K562 (cell line): Measurements from ENCODE around the gene TBC1D26. TPM values are rescaled to one million over a fixed set of nuclear protein-coding genes. Genes with fewer than 3 reads are reported as not detected.
"Not testable (repeated sequence)": the region's sequence is repeated elsewhere in the genome, so short reads cannot be mapped to it uniquely, and the experiment has no call there.

ENCODE experiments used
- ATAC-seq: fragments of 200-7000 bp; cut with Tn5 transposase; 3 replicates; pipeline ENCODE4 v1.9.1; 2020; ENCODE audit warnings: moderate library complexity
- BruUV-seq: library from RNA; stranded (reverse); fragments of 400-500 nt; replicated peaks from 2 replicates; lab custom pipeline; 2021; lab: Mats Ljungman, UMichigan
- CTCF ChIA-PET: fragments of 300-600 bp; formaldehyde crosslinking; extraction: SDS; loops from one replicate; lab custom pipeline; 2021; ENCODE audit warnings: low intra/inter-chr PET ratio; lab: Yijun Ruan, JAX
- POLR2A ChIA-PET: fragments of 300-600, 350-650 bp; sonication (Branson Sonifier 250); formaldehyde crosslinking; extraction: SDS; loops from one replicate; lab custom pipeline; 2021; ENCODE audit warnings: antibody characterized with exemption, inconsistent platforms; lab: Yijun Ruan, JAX
- DNase-seq, 4 experiments: peaks; one replicate each; pipeline versions ENCODE4 v3.0.0 to v3.0.0-alpha.2; 2011 to 2018; ENCODE audit warnings: low spot score in 3 of 4, mixed read lengths in 3 of 4; ENCODE audit errors: extremely low read depth in 1 of 4
- FAIRE-seq: peaks from 2 replicates; lab custom pipeline; 2011; peaks lifted over from hg19 to GRCh38; lab: Jason Lieb, UNC
- H2AFZ ChIP-seq: 2 replicates; pipeline ENCODE4 v1.6.0; 2011; ENCODE audit warnings: low read depth, low read length, control low read depth, inconsistent platforms
- H3K27ac ChIP-seq: fragments of 200-600 bp; 3 replicates; pipeline ENCODE4 v1.8.0; 2011; ENCODE audit warnings: low read depth, mild to moderate bottlenecking, control low read depth, inconsistent platforms, low read length, moderate library complexity, mixed read lengths; ENCODE audit errors: extremely low read depth
- H3K27me3 ChIP-seq, 2 experiments: fragments of 300-600 bp in 1 of 2; 2 replicates in 1 of 2; 3 replicates in 1 of 2; pipeline versions ENCODE4 v1.6.0 to v1.8.0; 2011; ENCODE audit warnings: inconsistent platforms in 2 of 2, low read length in 2 of 2, mild to moderate bottlenecking in 1 of 2, mixed read lengths in 1 of 2, moderate library complexity in 1 of 2; ENCODE audit not compliant: control insufficient read depth in 2 of 2, insufficient read depth in 2 of 2
- H3K36me3 ChIP-seq: fragments of 300-600 bp; 3 replicates; pipeline ENCODE4 v1.8.0; 2011; ENCODE audit warnings: mild to moderate bottlenecking, low read length, inconsistent platforms; ENCODE audit not compliant: control insufficient read depth, insufficient read depth
- H3K4me1 ChIP-seq, 2 experiments: fragments of 200-600 bp in 1 of 2; replicated peaks in 1 of 2; 2 replicates in 1 of 2; 3 replicates in 1 of 2; pipeline versions ENCODE4 v1.5.1 to v1.8.0; 2011; ENCODE audit warnings: inconsistent platforms in 2 of 2, low read length in 2 of 2, mild to moderate bottlenecking in 1 of 2, mixed read lengths in 1 of 2, moderate library complexity in 1 of 2; ENCODE audit not compliant: control insufficient read depth in 2 of 2, insufficient read depth in 2 of 2
- H3K4me2 ChIP-seq: 2 replicates; pipeline ENCODE4 v1.6.1; 2011; ENCODE audit warnings: low read length, control low read depth, inconsistent platforms, mixed read lengths; ENCODE audit not compliant: insufficient read depth
- H3K4me3 ChIP-seq: fragments of 200-600 bp; sonication (generic), shearing (Covaris generic); 2 replicates; pipeline ENCODE4 v1.5.1; 2016; ENCODE audit warnings: control low read depth, inconsistent platforms
- H3K79me2 ChIP-seq: fragments of 200-600 bp; 3 replicates; pipeline ENCODE4 v1.8.0; 2011; ENCODE audit warnings: low read length, inconsistent platforms; ENCODE audit not compliant: control insufficient read depth, insufficient read depth
- H3K9ac ChIP-seq, 2 experiments: 2 replicates each; pipeline versions ENCODE4 v1.6.0 to v1.6.1; 2011; ENCODE audit warnings: low read depth in 2 of 2, low read length in 2 of 2, control low read depth in 1 of 2, inconsistent platforms in 1 of 2, mild to moderate bottlenecking in 1 of 2, mixed read lengths in 1 of 2; ENCODE audit not compliant: insufficient read depth in 1 of 2
- H3K9me1 ChIP-seq: one replicate; pipeline ENCODE4 v1.6.0; 2011; ENCODE audit warnings: inconsistent platforms, mild to moderate bottlenecking, low read length, moderate library complexity; ENCODE audit not compliant: control insufficient read depth, insufficient read depth
- H3K9me3 ChIP-seq: replicated peaks from 2 replicates; pipeline ENCODE4 v1.5.1; 2011; ENCODE audit warnings: low read depth, low read length, inconsistent platforms; ENCODE audit not compliant: control insufficient read depth, insufficient read depth
- H4K20me1 ChIP-seq: replicated peaks from 2 replicates; pipeline ENCODE4 v1.6.1; 2011; ENCODE audit warnings: low read length, inconsistent platforms, mixed read lengths; ENCODE audit not compliant: control insufficient read depth, insufficient read depth
- WGBS: fragments of 100-300 bp; shearing (Covaris generic); methylation state at CpG from one replicate; pipeline ENCODE4 v1.1.6; 2016; ENCODE audit warnings: low coverage, mixed read lengths; ENCODE audit not compliant: insufficient coverage; ENCODE audit errors: missing lambda C conversion rate; 5-methylcytosine and 5-hydroxymethylcytosine counted together
- in situ Hi-C: fragments of 300-500 bp; cut with MboI; formaldehyde crosslinking; loops from 4 replicates; pipeline ENCODE4 v1.15.0; 2018; ENCODE audit warnings: inconsistent platforms, mixed read lengths
- intact Hi-C: fragments of 100-400 bp; cut with micrococcal nuclease; formaldehyde crosslinking; loops from 2 replicates; pipeline ENCODE4 v1.14.2; 2022
- polyA plus RNA-seq, 8 experiments: library from polyadenylated mRNA; depleted of rRNA in 4 of 8; stranded (reverse) in 5 of 8; unstranded in 3 of 8; fragments of >200 nt; fragmentation: Nextera tagmentation in 2 of 8; fragmentation: Illumina TruSeq in 1 of 8; extraction: Ambion mirVana in 2 of 8; extraction: Trizol in 1 of 8; gene quantifications; 2 replicates each; pipeline versions ENCODE4 v1.2.1 to v1.2.3, GENCODE V29; 2011 to 2014; ENCODE audit warnings: inconsistent platforms in 1 of 8, missing spikeins in 1 of 8
- small RNA-seq: library from RNA; depleted of rRNA; stranded (forward); fragments of <200 nt; gene quantifications from one replicate; pipeline ENCODE3, GENCODE V24; 2014
- total RNA-seq, 7 experiments: library from RNA; depleted of rRNA in 6 of 7; stranded (reverse); fragments of >200 nt in 6 of 7; fragmentation: Illumina TruSeq in 2 of 7; extraction: Trizol in 2 of 7; gene quantifications; 2 replicates each; pipeline versions ENCODE4 v1.2.1 to v1.2.3, GENCODE V29; 2011 to 2021; ENCODE audit warnings: low replicate concordance in 1 of 7

Gene TBC1D26
- total and polyA plus RNA-seq, 9 of the 15 experiments (the other 6 are each of a cell fraction or from before 2014, with no cell fraction given) = 0.08 TPM; not detected in 8

- BruUV-seq, CTCF ChIA-PET, H2AFZ ChIP-seq, H3K4me1 ChIP-seq, H3K79me2 ChIP-seq, H3K27ac ChIP-seq, FAIRE-seq, H3K4me3 ChIP-seq, ATAC-seq, intact Hi-C loops, DNase-seq, H3K4me2 ChIP-seq, in situ Hi-C loops, H4K20me1 ChIP-seq, POLR2A ChIA-PET, H3K36me3 ChIP-seq, H3K27me3 ChIP-seq, H3K9me3 ChIP-seq, H3K9me1 ChIP-seq, H3K9ac ChIP-seq: not testable (repeated sequence)
- WGBS = no CpG with 5 or more reads among the region's 2 CpGs
Observed at GRCh38 chr17:15788365-15788764, 56.3 kb downstream of the TBC1D26 start.

Small RNA genes lying within 50 kb of the gene (small RNA-seq; reads per million reads assigned to genes)
- not detected for gene AC015922.1
- gene RNA5SP436 = not detected

Other genes starting within 250 kb of the TBC1D26 start
- gene TVP23C, start 168.8 kb upstream of the TBC1D26 start, total RNA-seq (2014; rRNA removed) = 10.4 and 16.7 TPM in 2 replicates
- 16.8 and 19.8 TPM in 2 replicates for gene TVP23C, start 168.8 kb upstream of the TBC1D26 start, total RNA-seq (2014; rRNA removed; fragmentation: Illumina TruSeq; extraction: Trizol)
- 10.2 and 12.8 TPM in 2 replicates for gene TVP23C, start 168.8 kb upstream of the TBC1D26 start, total RNA-seq (2015; rRNA removed; fragmentation: Illumina TruSeq; extraction: Trizol)
- 6.5 and 8.0 TPM in 2 replicates for gene TVP23C, start 168.8 kb upstream of the TBC1D26 start, total RNA-seq (2021)
- 4.7 and 8.5 TPM in 2 replicates for gene TVP23C, start 168.8 kb upstream of the TBC1D26 start, polyA plus RNA-seq (2011; rRNA removed)
- 6.6 TPM in 2 replicates for gene TVP23C, start 168.8 kb upstream of the TBC1D26 start, polyA plus RNA-seq (2014; fragmentation: Illumina TruSeq; extraction: Trizol)
- 1 to 10 TPM; 5.7 to 6.9 TPM for gene TVP23C, start 168.8 kb upstream of the TBC1D26 start, polyA plus RNA-seq (2014; fragmentation: Nextera tagmentation; extraction: Ambion mirVana)
- gene TVP23C, start 168.8 kb upstream of the TBC1D26 start, polyA plus RNA-seq (2014; rRNA removed) = 7.0 and 8.2 TPM in 2 replicates
- gene FBXW10B, start 112.6 kb upstream of the TBC1D26 start, total RNA-seq (2014; rRNA removed) = 0.18 TPM in 1 of 2 replicates, not detected in the other
- 0.33 TPM in 1 of 2 replicates, not detected in the other for gene FBXW10B, start 112.6 kb upstream of the TBC1D26 start, total RNA-seq (2014; rRNA removed; fragmentation: Illumina TruSeq; extraction: Trizol)
- gene FBXW10B, start 112.6 kb upstream of the TBC1D26 start, total RNA-seq (2015; rRNA removed; fragmentation: Illumina TruSeq; extraction: Trizol) = not detected in 2 replicates
- gene FBXW10B, start 112.6 kb upstream of the TBC1D26 start, total RNA-seq (2021) = 0.13 TPM in 1 of 2 replicates, not detected in the other
- 0.11 and 0.18 TPM in 2 replicates for gene FBXW10B, start 112.6 kb upstream of the TBC1D26 start, polyA plus RNA-seq (2011; rRNA removed)
- gene FBXW10B, start 112.6 kb upstream of the TBC1D26 start, polyA plus RNA-seq (2014; fragmentation: Illumina TruSeq; extraction: Trizol) = not detected in 2 replicates
- not detected for gene FBXW10B, start 112.6 kb upstream of the TBC1D26 start, polyA plus RNA-seq (2014; fragmentation: Nextera tagmentation; extraction: Ambion mirVana)
- 1.3 TPM in 1 of 2 replicates, not detected in the other for gene FBXW10B, start 112.6 kb upstream of the TBC1D26 start, polyA plus RNA-seq (2014; rRNA removed)
- 7.0 and 8.2 TPM in 2 replicates for gene TRIM16, start 48.0 kb upstream of the TBC1D26 start, total RNA-seq (2014; rRNA removed)
- 9.2 and 10.3 TPM in 2 replicates for gene TRIM16, start 48.0 kb upstream of the TBC1D26 start, total RNA-seq (2014; rRNA removed; fragmentation: Illumina TruSeq; extraction: Trizol)
- gene TRIM16, start 48.0 kb upstream of the TBC1D26 start, total RNA-seq (2015; rRNA removed; fragmentation: Illumina TruSeq; extraction: Trizol) = 7.8 and 8.7 TPM in 2 replicates
- 8.2 and 9.2 TPM in 2 replicates for gene TRIM16, start 48.0 kb upstream of the TBC1D26 start, total RNA-seq (2021)
- 7.6 and 8.0 TPM in 2 replicates for gene TRIM16, start 48.0 kb upstream of the TBC1D26 start, polyA plus RNA-seq (2011; rRNA removed)
- gene TRIM16, start 48.0 kb upstream of the TBC1D26 start, polyA plus RNA-seq (2014; fragmentation: Illumina TruSeq; extraction: Trizol) = 6.4 and 8.3 TPM in 2 replicates
- gene TRIM16, start 48.0 kb upstream of the TBC1D26 start, polyA plus RNA-seq (2014; fragmentation: Nextera tagmentation; extraction: Ambion mirVana) = 1 to 10 TPM; 3.5 to 4.1 TPM
- 6.7 and 10.7 TPM in 2 replicates for gene TRIM16, start 48.0 kb upstream of the TBC1D26 start, polyA plus RNA-seq (2014; rRNA removed)
- 14.5 and 15.5 TPM in 2 replicates for gene ZNF286A, start 32.5 kb upstream of the TBC1D26 start, total RNA-seq (2014; rRNA removed)
- 23.1 and 23.4 TPM in 2 replicates for gene ZNF286A, start 32.5 kb upstream of the TBC1D26 start, total RNA-seq (2014; rRNA removed; fragmentation: Illumina TruSeq; extraction: Trizol)
- gene ZNF286A, start 32.5 kb upstream of the TBC1D26 start, total RNA-seq (2015; rRNA removed; fragmentation: Illumina TruSeq; extraction: Trizol) = 19.7 and 22.5 TPM in 2 replicates
- gene ZNF286A, start 32.5 kb upstream of the TBC1D26 start, total RNA-seq (2021) = 16.8 and 21.5 TPM in 2 replicates
- 10.1 and 10.2 TPM in 2 replicates for gene ZNF286A, start 32.5 kb upstream of the TBC1D26 start, polyA plus RNA-seq (2011; rRNA removed)
- gene ZNF286A, start 32.5 kb upstream of the TBC1D26 start, polyA plus RNA-seq (2014; fragmentation: Illumina TruSeq; extraction: Trizol) = 16.7 and 18.4 TPM in 2 replicates
- 10 to 100 TPM in 1 of 2 experiments, 1 to 10 TPM in 1; 9.0 to 10.1 TPM for gene ZNF286A, start 32.5 kb upstream of the TBC1D26 start, polyA plus RNA-seq (2014; fragmentation: Nextera tagmentation; extraction: Ambion mirVana)
- gene ZNF286A, start 32.5 kb upstream of the TBC1D26 start, polyA plus RNA-seq (2014; rRNA removed) = 15.6 and 16.6 TPM in 2 replicates
- gene ADORA2B, start 212.8 kb downstream of the TBC1D26 start, total RNA-seq (2014; rRNA removed) = 10.5 and 15.7 TPM in 2 replicates
- gene ADORA2B, start 212.8 kb downstream of the TBC1D26 start, total RNA-seq (2014; rRNA removed; fragmentation: Illumina TruSeq; extraction: Trizol) = 9.4 and 10.8 TPM in 2 replicates
- gene ADORA2B, start 212.8 kb downstream of the TBC1D26 start, total RNA-seq (2015; rRNA removed; fragmentation: Illumina TruSeq; extraction: Trizol) = 7.9 and 9.0 TPM in 2 replicates
- 10.7 and 12.2 TPM in 2 replicates for gene ADORA2B, start 212.8 kb downstream of the TBC1D26 start, total RNA-seq (2021)
- 13.7 and 16.6 TPM in 2 replicates for gene ADORA2B, start 212.8 kb downstream of the TBC1D26 start, polyA plus RNA-seq (2011; rRNA removed)
- 9.2 and 10.5 TPM in 2 replicates for gene ADORA2B, start 212.8 kb downstream of the TBC1D26 start, polyA plus RNA-seq (2014; fragmentation: Illumina TruSeq; extraction: Trizol)
- 1 to 10 TPM; 6.4 to 9.2 TPM for gene ADORA2B, start 212.8 kb downstream of the TBC1D26 start, polyA plus RNA-seq (2014; fragmentation: Nextera tagmentation; extraction: Ambion mirVana)
- gene ADORA2B, start 212.8 kb downstream of the TBC1D26 start, polyA plus RNA-seq (2014; rRNA removed) = 12.7 and 13.7 TPM in 2 replicates